Medulla oblongata (tissue), 1 donor: ENCODE measurements around the gene DONSON.

Experiments used
- DNase-seq: peaks from one replicate; pipeline ENCODE4 v3.0.0-alpha.2; 2015; ENCODE audit errors: extremely low spot score

DONSON gene

DNA sequence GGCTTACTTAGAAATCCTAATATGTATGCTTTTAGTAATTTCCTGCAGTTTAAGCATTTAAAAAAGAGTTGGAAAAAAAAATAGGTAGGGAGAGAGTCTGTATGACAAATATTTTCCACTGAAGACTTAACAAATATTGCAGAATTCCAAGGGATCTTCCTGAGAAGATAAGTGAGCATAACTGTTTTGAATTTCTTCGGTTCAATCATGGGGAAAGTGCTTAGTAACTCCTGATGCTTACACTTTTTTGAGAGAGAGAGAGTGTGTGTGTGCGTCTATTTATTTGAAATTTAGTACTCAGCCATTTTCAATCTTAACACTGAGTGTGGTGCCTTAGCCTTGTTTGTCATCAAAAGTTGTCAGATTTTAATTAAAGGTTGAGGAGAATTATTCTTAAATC, 27.1 kb downstream of the DONSON start:
- DNase-seq, result no peak

- DNase-seq, result no peak
These were observed 27.5 kb downstream of the DONSON start for GRCh38 chr21:33560965-33561364.

DNA sequence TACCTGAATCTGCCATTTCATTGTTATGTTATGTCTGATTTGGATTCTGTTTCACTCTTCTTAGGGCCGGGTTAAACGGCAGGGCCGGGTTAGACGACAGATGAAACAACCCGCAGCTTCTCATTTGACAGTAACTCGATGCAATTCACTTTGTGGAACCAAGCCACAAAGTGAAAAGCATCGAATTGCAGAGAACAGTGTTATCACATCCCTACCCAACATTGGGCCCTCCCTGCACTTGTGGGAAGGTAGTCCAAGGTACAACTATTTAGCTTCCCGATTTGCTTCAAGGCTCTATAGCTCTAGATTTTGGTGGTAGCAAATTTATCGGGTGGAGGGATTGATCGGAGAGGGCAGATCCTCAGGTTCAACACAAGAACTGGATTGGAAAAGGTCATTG, 28.7 kb downstream of the DONSON start:
- no peak for DNase-seq

GRCh38 chr21:33558777-33559421, 29.6 kb downstream of the DONSON start:
- DNase-seq, result no peak

GRCh38 chr21:33557447-33557846, 31.0 kb downstream of the DONSON start:
- no peak for DNase-seq

DNA sequence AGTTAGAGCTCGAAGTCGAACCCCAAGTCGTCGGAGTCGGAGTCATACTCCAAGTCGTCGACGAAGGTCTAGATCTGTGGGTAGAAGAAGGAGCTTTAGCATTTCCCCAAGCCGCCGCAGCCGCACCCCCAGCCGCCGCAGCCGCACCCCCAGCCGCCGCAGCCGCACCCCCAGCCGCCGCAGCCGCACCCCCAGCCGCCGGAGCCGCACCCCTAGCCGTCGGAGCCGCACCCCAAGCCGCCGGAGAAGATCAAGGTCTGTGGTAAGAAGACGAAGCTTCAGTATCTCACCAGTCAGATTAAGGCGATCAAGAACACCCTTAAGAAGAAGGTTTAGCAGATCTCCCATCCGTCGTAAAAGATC, 33.5 kb downstream of the DONSON start:
- no peak for DNase-seq

- no peak for DNase-seq
These were observed 34.1 kb downstream of the DONSON start for GRCh38 chr21:33554236-33554981.

DNA sequence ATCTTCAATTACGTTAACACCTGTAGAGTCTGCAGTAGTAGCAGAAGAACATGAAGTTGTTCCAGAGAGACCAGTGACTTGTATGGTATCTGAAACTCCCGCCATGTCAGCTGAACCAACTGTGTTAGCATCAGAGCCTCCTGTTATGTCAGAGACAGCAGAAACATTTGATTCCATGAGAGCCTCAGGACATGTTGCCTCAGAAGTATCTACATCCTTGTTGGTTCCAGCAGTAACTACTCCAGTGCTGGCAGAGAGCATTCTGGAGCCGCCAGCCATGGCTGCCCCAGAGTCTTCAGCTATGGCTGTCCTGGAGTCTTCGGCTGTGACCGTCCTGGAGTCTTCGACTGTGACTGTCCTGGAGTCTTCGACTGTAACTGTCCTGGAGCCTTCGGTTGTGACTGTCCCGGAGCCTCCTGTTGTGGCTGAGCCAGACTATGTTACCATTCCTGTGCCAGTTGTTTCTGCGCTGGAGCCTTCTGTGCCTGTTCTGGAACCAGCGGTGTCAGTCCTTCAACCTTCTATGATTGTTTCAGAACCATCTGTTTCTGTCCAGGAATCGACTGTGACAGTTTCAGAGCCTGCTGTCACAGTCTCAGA, 35.4 kb downstream of the DONSON start:
- no peak for DNase-seq

DNA sequence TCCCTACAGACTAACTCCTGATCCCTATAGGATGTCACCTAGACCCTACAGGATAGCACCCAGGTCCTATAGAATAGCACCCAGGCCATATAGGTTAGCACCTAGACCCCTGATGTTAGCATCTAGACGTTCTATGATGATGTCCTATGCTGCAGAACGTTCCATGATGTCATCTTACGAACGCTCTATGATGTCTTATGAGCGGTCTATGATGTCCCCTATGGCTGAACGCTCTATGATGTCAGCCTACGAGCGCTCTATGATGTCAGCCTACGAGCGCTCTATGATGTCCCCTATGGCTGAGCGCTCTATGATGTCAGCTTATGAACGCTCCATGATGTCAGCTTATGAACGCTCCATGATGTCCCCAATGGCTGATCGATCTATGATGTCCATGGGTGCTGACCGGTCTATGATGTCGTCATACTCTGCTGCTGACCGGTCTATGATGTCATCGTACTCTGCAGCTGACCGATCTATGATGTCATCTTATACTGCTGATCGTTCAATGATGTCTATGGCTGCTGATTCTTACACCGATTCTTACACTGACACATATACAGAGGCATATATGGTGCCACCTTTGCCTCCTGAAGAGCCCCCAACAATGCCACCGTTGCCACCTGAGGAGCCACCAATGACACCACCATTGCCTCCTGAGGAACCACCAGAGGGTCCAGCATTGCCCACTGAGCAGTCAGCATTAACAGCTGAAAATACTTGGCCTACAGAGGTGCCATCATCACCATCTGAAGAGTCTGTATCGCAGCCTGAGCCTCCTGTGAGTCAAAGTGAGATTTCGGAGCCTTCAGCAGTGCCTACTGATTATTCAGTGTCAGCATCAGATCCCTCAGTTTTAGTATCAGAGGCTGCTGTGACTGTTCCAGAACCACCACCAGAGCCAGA, 36.1 kb downstream of the DONSON start:
- no peak for DNase-seq

DNA sequence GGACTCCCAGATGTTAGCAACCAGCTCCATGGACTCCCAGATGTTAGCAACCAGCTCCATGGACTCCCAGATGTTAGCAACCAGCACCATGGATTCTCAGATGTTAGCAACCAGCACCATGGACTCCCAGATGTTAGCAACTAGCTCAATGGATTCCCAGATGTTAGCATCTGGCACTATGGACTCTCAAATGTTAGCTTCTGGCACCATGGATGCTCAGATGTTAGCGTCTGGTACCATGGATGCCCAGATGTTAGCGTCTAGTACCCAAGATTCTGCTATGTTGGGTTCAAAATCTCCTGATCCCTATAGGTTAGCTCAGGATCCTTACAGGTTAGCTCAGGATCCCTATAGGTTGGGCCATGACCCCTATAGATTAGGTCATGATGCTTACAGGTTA, 36.8 kb downstream of the DONSON start:
- DNase-seq, result no peak

- no peak for DNase-seq
These were observed 37.5 kb downstream of the DONSON start for GRCh38 chr21:33550772-33551660.

DNA sequence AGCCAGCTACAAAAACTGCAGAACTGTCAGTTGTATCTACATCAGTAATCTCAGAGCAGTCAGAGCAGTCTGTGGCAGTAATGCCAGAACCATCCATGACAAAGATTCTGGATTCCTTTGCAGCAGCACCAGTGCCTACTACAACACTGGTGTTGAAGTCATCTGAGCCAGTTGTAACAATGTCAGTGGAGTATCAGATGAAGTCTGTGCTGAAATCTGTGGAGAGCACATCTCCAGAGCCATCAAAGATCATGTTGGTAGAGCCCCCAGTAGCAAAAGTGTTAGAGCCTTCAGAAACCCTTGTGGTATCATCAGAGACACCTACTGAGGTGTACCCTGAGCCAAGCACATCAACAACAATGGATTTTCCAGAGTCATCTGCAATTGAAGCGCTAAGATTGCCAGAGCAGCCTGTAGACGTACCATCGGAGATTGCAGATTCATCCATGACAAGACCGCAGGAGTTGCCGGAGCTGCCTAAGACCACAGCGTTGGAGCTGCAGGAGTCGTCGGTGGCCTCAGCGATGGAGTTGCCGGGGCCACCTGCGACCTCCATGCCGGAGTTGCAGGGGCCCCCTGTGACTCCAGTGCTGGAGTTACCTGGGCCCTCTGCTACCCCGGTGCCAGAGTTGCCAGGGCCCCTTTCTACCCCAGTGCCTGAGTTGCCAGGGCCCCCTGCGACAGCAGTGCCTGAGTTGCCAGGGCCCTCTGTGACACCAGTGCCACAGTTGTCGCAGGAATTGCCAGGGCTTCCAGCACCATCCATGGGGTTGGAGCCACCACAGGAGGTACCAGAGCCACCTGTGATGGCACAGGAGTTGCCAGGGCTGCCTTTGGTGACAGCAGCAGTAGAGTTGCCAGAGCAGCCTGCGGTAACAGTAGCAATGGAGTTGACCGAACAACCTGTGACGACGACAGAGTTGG, 38.4 kb downstream of the DONSON start:
- DNase-seq, result no peak

DNA sequence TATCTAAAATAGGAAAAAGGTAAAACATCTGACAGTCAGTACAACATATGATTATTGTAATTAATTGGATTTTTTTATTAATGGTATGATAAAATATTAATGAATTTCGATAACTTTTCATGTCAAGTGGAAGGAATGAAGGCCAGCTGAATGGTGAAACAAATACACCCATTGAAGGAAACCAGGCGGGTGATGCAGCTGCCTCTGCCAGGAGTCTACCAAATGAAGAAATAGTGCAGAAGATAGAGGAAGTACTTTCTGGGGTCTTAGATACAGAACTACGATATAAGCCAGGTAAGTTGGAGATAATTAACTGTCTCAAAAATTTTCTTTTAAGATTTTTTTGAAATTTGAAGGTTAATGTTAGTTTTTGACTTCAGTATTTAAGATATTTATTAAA, 42.4 kb downstream of the DONSON start:
- DNase-seq, result peak; percentile 35

DNA sequence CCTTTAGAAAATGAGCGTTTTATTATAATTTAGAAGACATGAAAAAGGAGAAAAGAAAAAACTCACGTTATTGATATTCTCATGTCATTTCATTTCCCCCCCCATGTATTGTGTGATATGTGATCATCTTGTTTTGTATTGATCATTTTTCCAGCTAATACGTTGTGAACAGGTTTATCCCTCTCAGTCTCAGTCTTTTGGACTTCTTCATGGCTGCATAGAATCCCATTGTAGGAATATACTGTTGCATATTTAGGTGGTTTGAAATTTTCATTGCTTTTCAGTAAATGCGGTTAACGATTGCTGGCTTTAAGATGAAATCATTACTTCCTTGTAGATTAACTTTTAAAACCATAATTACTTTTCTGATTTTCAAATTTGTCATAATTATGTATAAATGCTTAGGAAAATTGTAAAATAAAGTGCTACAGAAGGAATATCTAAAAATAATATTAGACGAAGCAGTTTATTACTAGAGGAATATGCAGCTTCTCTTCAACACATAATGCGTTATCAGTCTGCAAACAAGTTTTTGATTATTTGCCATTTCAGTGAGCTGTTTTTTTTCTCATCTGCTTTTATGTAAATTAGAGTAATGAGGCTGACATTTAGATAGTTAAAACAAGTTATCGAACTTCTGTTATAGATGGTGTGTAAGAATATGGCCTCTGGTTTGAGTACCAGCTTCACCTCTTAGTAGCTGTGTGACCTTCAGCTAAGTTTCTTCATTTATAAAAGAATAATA, 43.9 kb downstream of the DONSON start:
- no peak for DNase-seq

DNA sequence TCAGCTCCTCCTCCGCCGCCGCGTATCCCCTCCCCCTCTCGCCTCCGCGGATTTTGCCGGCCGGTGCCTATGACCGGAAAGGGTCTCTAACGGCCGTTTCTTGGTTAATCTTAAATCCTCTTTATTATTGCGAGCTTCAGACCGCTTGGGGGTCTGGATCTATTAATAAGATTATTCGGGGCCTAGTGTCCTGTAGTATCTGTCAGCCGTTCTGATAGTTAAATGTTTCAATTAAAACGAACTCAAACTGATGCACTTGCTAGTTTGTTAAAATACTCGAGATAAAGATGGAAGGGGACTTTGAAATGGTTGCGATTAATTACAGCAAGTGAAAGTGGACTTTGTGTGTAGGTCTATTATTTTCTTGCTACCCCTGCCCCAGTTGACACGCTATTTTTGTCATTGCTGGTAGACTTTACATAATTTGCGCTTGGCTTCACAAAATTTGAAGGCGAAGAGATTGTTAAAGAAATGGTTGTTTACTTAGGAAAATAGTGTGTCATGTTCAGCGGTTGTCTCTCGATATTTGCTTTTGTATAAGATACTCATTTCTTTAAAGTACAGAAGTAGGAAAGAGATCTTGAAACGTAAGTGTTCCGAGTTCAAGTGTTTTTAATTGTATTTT, 44.9 kb downstream of the DONSON start:
- DNase-seq, result peak; percentile 37

- DNase-seq, result peak; percentile 99
These were observed 45.6 kb downstream of the DONSON start, which contains the start of gene SON for GRCh38 chr21:33542640-33543504. Gene SON, plus strand, starts transcription at chr21:33543038. Its CDS starts 55 bp downstream, at chr21:33543093.

GRCh38 chr21:33541756-33542639, 46.5 kb downstream of the DONSON start, which contains the start of gene GART:
Gene GART, minus strand, starts transcription at chr21:33542117. Its CDS starts 2,802 bp downstream, at chr21:33539315.
- peak; percentile 80 for DNase-seq
